Keratinocyte (primary cell): ENCODE data around the gene FHOD3. TPM values are rescaled to one million over a fixed set of nuclear protein-coding genes. Genes with fewer than 3 reads are reported as not detected.

Source experiments
- DNase-seq: peaks from one replicate; pipeline ENCODE4 v3.0.0-alpha.2; 2011; ENCODE audit warnings: low read depth, missing footprints, low spot score
- FAIRE-seq: peaks from 2 replicates; lab custom pipeline; 2011; peaks lifted over from hg19 to GRCh38; lab: Jason Lieb, UNC
- H2AFZ ChIP-seq: 2 replicates; pipeline ENCODE4 v1.6.0; 2012; ENCODE audit warnings: low read length, control low read depth, inconsistent platforms; ENCODE audit not compliant: control insufficient read depth
- H3K27ac ChIP-seq: 2 replicates; pipeline ENCODE4 v1.5.1; 2011; ENCODE audit warnings: low read length; ENCODE audit not compliant: control insufficient read depth, insufficient read depth
- H3K27me3 ChIP-seq: 3 replicates; pipeline ENCODE4 v1.6.0; 2011; ENCODE audit warnings: low read length; ENCODE audit not compliant: control insufficient read depth, insufficient read depth; ENCODE audit errors: extremely low read depth
- H3K36me3 ChIP-seq, 2 experiments: 2 replicates in 1 of 2; 3 replicates in 1 of 2; pipeline ENCODE4 v1.5.1; 2011; ENCODE audit warnings: low read length in 2 of 2, mild to moderate bottlenecking in 1 of 2; ENCODE audit not compliant: control insufficient read depth in 2 of 2, insufficient read depth in 2 of 2; ENCODE audit errors: extremely low read depth in 1 of 2
- H3K4me1 ChIP-seq: 3 replicates; pipeline ENCODE4 v1.5.1; 2011; ENCODE audit warnings: low read length; ENCODE audit not compliant: control insufficient read depth, insufficient read depth; ENCODE audit errors: extremely low read depth
- H3K4me2 ChIP-seq: 3 replicates; pipeline ENCODE4 v1.6.0; 2011; ENCODE audit warnings: low read depth, low read length; ENCODE audit not compliant: control insufficient read depth, insufficient read depth; ENCODE audit errors: extremely low read depth
- H3K4me3 ChIP-seq, 3 experiments: fragments of 200-600 bp in 1 of 3; sonication (generic) in 1 of 3; 2 replicates in 2 of 3; 3 replicates in 1 of 3; pipeline ENCODE4 v1.5.1; 2011 to 2016; ENCODE audit warnings: low read length in 3 of 3, mild to moderate bottlenecking in 3 of 3, control low read depth in 2 of 3, inconsistent platforms in 1 of 3, low read depth in 1 of 3, mixed read lengths in 1 of 3, mixed run types in 1 of 3, moderate library complexity in 1 of 3; ENCODE audit not compliant: control insufficient read depth in 2 of 3, insufficient read depth in 2 of 3; ENCODE audit errors: extremely low read depth in 1 of 3
- H3K79me2 ChIP-seq: 2 replicates; pipeline ENCODE4 v1.6.0; 2012; ENCODE audit warnings: low read length; ENCODE audit not compliant: control insufficient read depth, insufficient read depth
- H3K9ac ChIP-seq: 3 replicates; pipeline ENCODE4 v1.6.0; 2011; ENCODE audit warnings: low read length; ENCODE audit not compliant: control insufficient read depth, insufficient read depth; ENCODE audit errors: extremely low read depth
- H3K9me1 ChIP-seq: 3 replicates; pipeline ENCODE4 v1.6.0; 2011; ENCODE audit warnings: low read length; ENCODE audit not compliant: control insufficient read depth, insufficient read depth; ENCODE audit errors: extremely low read depth
- H3K9me3 ChIP-seq: 2 replicates; pipeline ENCODE4 v1.5.1; 2012; ENCODE audit warnings: low read depth, low read length; ENCODE audit not compliant: control insufficient read depth
- H4K20me1 ChIP-seq: 3 replicates; pipeline ENCODE4 v1.6.0; 2011; ENCODE audit warnings: low read length; ENCODE audit not compliant: control insufficient read depth, insufficient read depth; ENCODE audit errors: extremely low read depth
- EZH2 ChIP-seq: IDR thresholded peaks from one replicate; pipeline ENCODE4 v1.6.1; 2012; ENCODE audit warnings: inconsistent platforms, mild to moderate bottlenecking, low read length, moderate library complexity
- dilution Hi-C: fragments of 300-500 bp; cut with MboI; formaldehyde crosslinking; loops from one replicate; pipeline ENCODE4 v1.7.0; 2020; ENCODE audit warnings: low sequenced_read_pairs; ENCODE audit not compliant: extremely low pct_ligation_motif_present
- polyA plus RNA-seq, 5 experiments: library from polyadenylated mRNA; depleted of rRNA in 3 of 5; stranded (reverse) in 3 of 5; stranded (forward) in 1 of 5; unstranded in 1 of 5; fragments of >200 nt; gene quantifications; 1 replicate in 1 of 5; 2 replicates in 3 of 5; 3 replicates in 1 of 5; pipeline versions ENCODE4 v1.2.1 to v1.2.3, GENCODE V29; 2011 to 2012; ENCODE audit warnings: missing spikeins in 2 of 5, low read depth in 1 of 5, low replicate concordance in 1 of 5
- TF ChIP-seq, protein P1 (sequence below), 3 experiments: IDR thresholded peaks in 1 of 3; conservative IDR thresholded peaks in 1 of 3; optimal IDR thresholded peaks in 1 of 3; 2 replicates in 2 of 3; 3 replicates in 1 of 3; pipeline versions ENCODE3 to v1.5.1; 2011; ENCODE audit warnings: low read length in 3 of 3, mild to moderate bottlenecking in 3 of 3, moderate library complexity in 2 of 3, control low read depth in 1 of 3, inconsistent platforms in 1 of 3; ENCODE audit not compliant: insufficient read depth in 2 of 3; ENCODE audit errors: extremely low read depth in 1 of 3

The FHOD3 gene
- polyA plus RNA-seq, 1 donor (not counting 4 experiments of a cell fraction or from before 2014, with no cell fraction given): 7.7 TPM

DNA sequence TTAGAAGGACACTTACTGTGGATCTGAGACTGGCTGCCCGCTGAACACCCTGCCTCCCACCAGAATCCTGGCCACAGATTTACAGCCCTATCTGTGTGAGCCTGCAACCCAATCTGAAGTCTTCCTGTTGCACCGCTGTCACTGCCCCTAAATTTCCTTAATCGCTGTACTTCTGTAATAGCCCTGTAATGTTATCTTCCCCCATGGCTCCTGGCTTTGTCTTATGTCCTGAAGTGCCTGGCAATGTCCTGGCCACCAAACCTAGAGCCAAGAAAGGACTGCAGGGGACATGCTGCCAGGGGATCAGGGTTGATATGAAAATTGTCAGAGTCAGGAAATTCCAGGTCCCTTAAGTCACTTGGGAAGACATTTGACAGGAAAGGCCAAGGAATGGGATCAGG, 52.7 kb downstream of the FHOD3 start:
- DNase-seq: no peak
- Histone ChIP-seq H3K9me3 (no peaks in the 10 kb centered on the region), H4K20me1 (no peaks in the 10 kb centered on the region), H3K79me2 (no peaks in the 10 kb centered on the region), H3K9me1 (no peaks in the 10 kb centered on the region), H3K27me3 (no peaks in the 10 kb centered on the region), H3K27ac (no peak overlapping the region), H3K4me3 (no peak overlapping the region), H3K4me2 (no peak overlapping the region), H3K36me3 (no peaks in the 10 kb centered on the region), H2AFZ (no peak overlapping the region), H3K9ac (no peak overlapping the region), H3K4me1 (peaks cover 7% of the 10 kb centered on the region)
- no peak for FAIRE-seq
- dilution Hi-C loops: no loop called here
- TF ChIP-seq, protein P1, sequence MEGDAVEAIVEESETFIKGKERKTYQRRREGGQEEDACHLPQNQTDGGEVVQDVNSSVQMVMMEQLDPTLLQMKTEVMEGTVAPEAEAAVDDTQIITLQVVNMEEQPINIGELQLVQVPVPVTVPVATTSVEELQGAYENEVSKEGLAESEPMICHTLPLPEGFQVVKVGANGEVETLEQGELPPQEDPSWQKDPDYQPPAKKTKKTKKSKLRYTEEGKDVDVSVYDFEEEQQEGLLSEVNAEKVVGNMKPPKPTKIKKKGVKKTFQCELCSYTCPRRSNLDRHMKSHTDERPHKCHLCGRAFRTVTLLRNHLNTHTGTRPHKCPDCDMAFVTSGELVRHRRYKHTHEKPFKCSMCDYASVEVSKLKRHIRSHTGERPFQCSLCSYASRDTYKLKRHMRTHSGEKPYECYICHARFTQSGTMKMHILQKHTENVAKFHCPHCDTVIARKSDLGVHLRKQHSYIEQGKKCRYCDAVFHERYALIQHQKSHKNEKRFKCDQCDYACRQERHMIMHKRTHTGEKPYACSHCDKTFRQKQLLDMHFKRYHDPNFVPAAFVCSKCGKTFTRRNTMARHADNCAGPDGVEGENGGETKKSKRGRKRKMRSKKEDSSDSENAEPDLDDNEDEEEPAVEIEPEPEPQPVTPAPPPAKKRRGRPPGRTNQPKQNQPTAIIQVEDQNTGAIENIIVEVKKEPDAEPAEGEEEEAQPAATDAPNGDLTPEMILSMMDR (optimal IDR thresholded peaks at IDR 0.05 in 1 of 3, IDR thresholded peaks at IDR 0.05 in 1 of 3, conservative IDR thresholded peaks at IDR 0.05 in 1 of 3; ENCODE audit: extremely low read depth in 1 of 3, insufficient read depth in 2 of 3, low read length in 3 of 3): no peak
- TF ChIP-seq EZH2: no peak

DNA sequence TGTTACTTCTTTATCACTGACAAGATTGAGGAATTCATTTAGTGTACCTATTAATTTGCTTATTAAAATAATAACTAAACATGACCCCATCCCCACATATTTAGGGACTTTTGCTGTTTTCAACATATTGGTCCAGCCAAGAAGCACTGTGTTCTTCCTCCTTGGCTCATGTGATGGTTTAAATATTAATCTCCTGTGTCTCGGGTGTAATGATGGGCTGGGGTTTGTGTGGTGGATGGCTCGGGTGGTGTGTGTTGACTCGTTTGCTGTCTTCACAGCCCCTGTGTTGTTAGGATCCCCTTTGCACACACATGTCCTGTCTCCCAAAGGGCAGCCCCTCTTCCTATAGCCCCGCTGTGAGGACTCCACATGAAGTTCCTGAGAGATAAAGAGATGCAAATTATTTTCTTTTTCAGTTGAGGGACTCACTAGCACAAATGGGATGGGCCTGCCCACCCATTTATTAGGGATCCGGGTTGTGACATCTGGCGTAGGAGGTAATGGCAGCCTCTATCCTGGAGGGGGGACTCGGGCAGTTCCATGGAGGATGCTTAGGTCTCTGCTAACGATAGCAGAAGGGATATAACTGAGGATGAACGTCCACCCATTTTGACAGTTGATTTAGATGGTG, 53.4 kb downstream of the FHOD3 start:
- FAIRE-seq: no peak
- H3K9me1 ChIP-seq: no peaks in the 10 kb centered on the region
- H2AFZ ChIP-seq: no peak overlapping the region
- H3K4me3 ChIP-seq: no peak overlapping the region
- no peak overlapping the region for H3K27ac ChIP-seq
- dilution Hi-C loops: no loop called here
- no peaks in the 10 kb centered on the region for H3K27me3 ChIP-seq
- H3K79me2 ChIP-seq: no peaks in the 10 kb centered on the region
- no peak overlapping the region for H3K4me2 ChIP-seq
- no peaks in the 10 kb centered on the region for H3K9me3 ChIP-seq
- no peaks in the 10 kb centered on the region for H4K20me1 ChIP-seq
- H3K9ac ChIP-seq: no peak overlapping the region
- no peaks in the 10 kb centered on the region for H3K36me3 ChIP-seq
- DNase-seq: no peak
- TF ChIP-seq, protein P1 (optimal IDR thresholded peaks at IDR 0.05 in 1 of 3, IDR thresholded peaks at IDR 0.05 in 1 of 3, conservative IDR thresholded peaks at IDR 0.05 in 1 of 3; ENCODE audit: extremely low read depth in 1 of 3, insufficient read depth in 2 of 3, low read length in 3 of 3): no peak
- no peak for TF ChIP-seq EZH2
- H3K4me1 ChIP-seq: peaks cover 7% of the 10 kb centered on the region
